DOHH2 (cell line): ENCODE measurements around the gene PRKCE.

Source experiments
- H3F3A ChIP-seq: fragments of 200-600 bp; sonication (generic), shearing (Covaris generic); 2 replicates; pipeline ENCODE4 v1.6.0; 2016; ENCODE audit warnings: antibody characterized with exemption, mild to moderate bottlenecking; ENCODE audit not compliant: control insufficient read depth, insufficient read depth
- H3K27ac ChIP-seq: fragments of 200-600 bp; sonication (generic); 2 replicates; pipeline ENCODE4 v1.5.1; 2014; ENCODE audit warnings: low read depth, mild to moderate bottlenecking, low read length, moderate library complexity
- H3K27me3 ChIP-seq: fragments of 200-600 bp; sonication (generic); 2 replicates; pipeline ENCODE4 v1.6.1; 2014; ENCODE audit warnings: mild to moderate bottlenecking, low read length, mixed read lengths; ENCODE audit not compliant: control insufficient read depth
- H3K36me3 ChIP-seq: fragments of 200-600 bp; sonication (generic); 2 replicates; pipeline ENCODE4 v1.6.1; 2014; ENCODE audit warnings: mild to moderate bottlenecking, low read length, moderate library complexity, mixed read lengths; ENCODE audit not compliant: control insufficient read depth
- H3K4me1 ChIP-seq: fragments of 200-600 bp; sonication (generic); 2 replicates; pipeline ENCODE4 v1.6.1; 2014; ENCODE audit warnings: mild to moderate bottlenecking, low read length, mixed read lengths; ENCODE audit not compliant: control insufficient read depth
- H3K4me2 ChIP-seq: fragments of 200-600 bp; sonication (generic); 2 replicates; pipeline ENCODE4 v1.6.0; 2014; ENCODE audit warnings: mild to moderate bottlenecking, low read length, moderate library complexity
- H3K4me3 ChIP-seq: fragments of 200-600 bp; sonication (generic); 2 replicates; pipeline ENCODE4 v1.5.1; 2014; ENCODE audit warnings: mild to moderate bottlenecking, low read length, mixed read lengths
- H3K79me2 ChIP-seq: fragments of 200-600 bp; sonication (generic); 2 replicates; pipeline ENCODE4 v1.6.1; 2014; ENCODE audit warnings: mild to moderate bottlenecking, low read length, mixed read lengths; ENCODE audit not compliant: control insufficient read depth
- H3K9me2 ChIP-seq: fragments of 200-600 bp; sonication (generic); replicated peaks from 2 replicates; pipeline ENCODE4 v1.6.1; 2014; ENCODE audit warnings: mild to moderate bottlenecking, low read length, mixed read lengths; ENCODE audit not compliant: control insufficient read depth
- H3K9me3 ChIP-seq: fragments of 200-600 bp; sonication (generic); 2 replicates; pipeline ENCODE4 v1.6.1; 2014; ENCODE audit warnings: antibody characterized with exemption, low read length, mixed read lengths; ENCODE audit not compliant: control insufficient read depth, insufficient read depth
- H4K20me1 ChIP-seq: fragments of 200-600 bp; sonication (generic); 2 replicates; pipeline ENCODE4 v1.6.0; 2014; ENCODE audit warnings: low read depth, mild to moderate bottlenecking, antibody characterized with exemption, low read length, moderate library complexity; ENCODE audit not compliant: control insufficient read depth, insufficient read depth
- EZH2phosphoT487 ChIP-seq: fragments of 200-600 bp; sonication (generic); IDR thresholded peaks from 2 replicates; pipeline ENCODE4 v1.6.1; 2017; ENCODE audit warnings: borderline replicate concordance, mild to moderate bottlenecking, antibody characterized with exemption, low read length, moderate library complexity, mixed read lengths
- TF ChIP-seq, protein P1 (sequence below): fragments of 200-600 bp; sonication (generic); IDR thresholded peaks from one replicate; pipeline ENCODE4 v1.5.1; 2014; ENCODE audit warnings: antibody characterized with exemption, mild to moderate bottlenecking, low read depth, low read length; ENCODE audit not compliant: poor library complexity, severe bottlenecking

The PRKCE gene

DNA sequence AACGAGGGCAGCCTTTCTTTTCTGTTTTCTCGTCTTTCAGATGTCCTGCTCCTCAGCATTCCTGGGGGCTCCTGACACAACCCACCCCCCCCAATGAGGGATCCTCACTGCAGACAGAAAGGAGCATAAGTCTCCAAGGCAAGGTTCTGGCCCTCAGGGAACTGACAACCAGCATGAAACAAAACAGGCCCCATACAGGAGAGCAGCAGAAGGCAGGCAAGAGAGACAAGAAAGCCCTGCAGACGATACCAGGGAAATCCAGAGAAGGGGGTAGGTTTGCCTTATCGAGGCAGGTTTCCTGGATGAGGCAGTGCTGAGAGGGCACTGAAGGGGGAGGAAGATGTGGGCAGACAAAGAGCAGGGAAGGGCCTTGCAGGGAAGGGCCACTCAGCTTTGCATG is 541.9 kb downstream of the PRKCE start:
- TF ChIP-seq, protein P1, sequence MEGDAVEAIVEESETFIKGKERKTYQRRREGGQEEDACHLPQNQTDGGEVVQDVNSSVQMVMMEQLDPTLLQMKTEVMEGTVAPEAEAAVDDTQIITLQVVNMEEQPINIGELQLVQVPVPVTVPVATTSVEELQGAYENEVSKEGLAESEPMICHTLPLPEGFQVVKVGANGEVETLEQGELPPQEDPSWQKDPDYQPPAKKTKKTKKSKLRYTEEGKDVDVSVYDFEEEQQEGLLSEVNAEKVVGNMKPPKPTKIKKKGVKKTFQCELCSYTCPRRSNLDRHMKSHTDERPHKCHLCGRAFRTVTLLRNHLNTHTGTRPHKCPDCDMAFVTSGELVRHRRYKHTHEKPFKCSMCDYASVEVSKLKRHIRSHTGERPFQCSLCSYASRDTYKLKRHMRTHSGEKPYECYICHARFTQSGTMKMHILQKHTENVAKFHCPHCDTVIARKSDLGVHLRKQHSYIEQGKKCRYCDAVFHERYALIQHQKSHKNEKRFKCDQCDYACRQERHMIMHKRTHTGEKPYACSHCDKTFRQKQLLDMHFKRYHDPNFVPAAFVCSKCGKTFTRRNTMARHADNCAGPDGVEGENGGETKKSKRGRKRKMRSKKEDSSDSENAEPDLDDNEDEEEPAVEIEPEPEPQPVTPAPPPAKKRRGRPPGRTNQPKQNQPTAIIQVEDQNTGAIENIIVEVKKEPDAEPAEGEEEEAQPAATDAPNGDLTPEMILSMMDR, result no peak
- no peak for TF ChIP-seq EZH2phosphoT487
- Histone ChIP-seq H3K9me2 (no peaks in the 10 kb centered on the region), H3K9me3 (no peaks in the 10 kb centered on the region), H3K4me3 (no peak overlapping the region), H3K27ac (no peak overlapping the region), H3K79me2 (no peaks in the 10 kb centered on the region), H3K27me3 (peaks cover 3% of the 10 kb centered on the region; the same call in 1 of the 2 replicates), H3K4me1 (no peaks in the 10 kb centered on the region), H3K36me3 (no peaks in the 10 kb centered on the region), H3F3A (no peaks in the 10 kb centered on the region), H4K20me1 (no peaks in the 10 kb centered on the region), H3K4me2 (no peak overlapping the region)

DNA sequence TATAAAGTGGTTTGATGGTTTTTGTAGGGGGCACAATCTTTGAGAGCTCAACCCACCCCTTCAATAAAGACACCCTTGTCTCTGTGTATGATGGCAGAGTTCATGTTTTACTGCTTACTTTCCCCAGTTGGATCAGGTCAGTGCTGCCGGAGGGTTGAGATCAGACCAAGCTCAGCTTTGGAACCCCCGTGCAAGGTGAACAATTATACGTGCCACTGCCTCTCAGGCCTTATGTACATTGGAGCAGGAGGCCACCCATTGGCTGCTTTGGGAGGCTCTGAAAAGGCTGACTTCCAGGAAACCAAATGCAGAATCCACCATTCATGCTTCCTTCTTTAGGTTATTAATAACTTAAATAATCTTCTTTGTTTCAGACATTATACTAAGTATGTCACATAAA is 542.4 kb downstream of the PRKCE start:
- Histone ChIP-seq H3K27me3 (peaks cover 3% of the 10 kb centered on the region; the same call in 1 of the 2 replicates), H3K27ac (no peak overlapping the region), H3K4me2 (no peak overlapping the region), H3F3A (no peaks in the 10 kb centered on the region), H3K4me3 (no peak overlapping the region), H3K79me2 (no peaks in the 10 kb centered on the region), H3K36me3 (no peaks in the 10 kb centered on the region), H3K9me2 (no peaks in the 10 kb centered on the region), H3K9me3 (no peaks in the 10 kb centered on the region), H4K20me1 (no peaks in the 10 kb centered on the region), H3K4me1 (no peaks in the 10 kb centered on the region)
- TF ChIP-seq EZH2phosphoT487, result no peak
- TF ChIP-seq, protein P1, result no peak

DNA sequence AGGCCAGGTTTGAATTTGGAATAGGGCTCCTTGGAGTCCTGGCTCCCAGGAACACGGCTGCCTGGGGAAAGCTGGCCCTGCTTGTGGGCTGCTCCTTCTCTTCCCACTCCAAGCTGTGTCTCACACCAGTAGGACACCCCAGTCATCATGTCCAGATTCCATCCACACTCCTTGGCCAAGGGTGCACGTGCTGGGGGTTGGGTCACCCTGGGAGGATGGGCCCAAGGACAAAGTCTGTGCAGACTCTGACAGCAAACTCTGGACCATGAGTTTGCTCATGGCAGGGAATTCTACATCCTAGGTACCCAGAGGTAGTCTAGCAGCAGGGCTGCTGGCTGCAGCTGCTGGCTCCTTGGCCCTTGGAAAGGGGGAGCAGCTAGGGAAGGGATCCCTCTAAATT is 543.4 kb downstream of the PRKCE start:
- Histone ChIP-seq H3F3A (no peaks in the 10 kb centered on the region), H3K4me3 (no peak overlapping the region), H3K27me3 (peaks cover 3% of the 10 kb centered on the region; the same call in 1 of the 2 replicates), H3K36me3 (no peaks in the 10 kb centered on the region), H3K4me2 (no peak overlapping the region), H3K4me1 (peaks cover under 1% of the 10 kb centered on the region), H3K9me3 (no peaks in the 10 kb centered on the region), H3K27ac (no peak overlapping the region), H3K9me2 (no peaks in the 10 kb centered on the region), H4K20me1 (no peaks in the 10 kb centered on the region), H3K79me2 (no peaks in the 10 kb centered on the region)
- TF ChIP-seq, protein P1, result no peak
- no peak for TF ChIP-seq EZH2phosphoT487
